22Rv1 (cell line): Measurements from ENCODE around the gene ATRN.

Experiments
- H3K27ac ChIP-seq: fragments of 450-650 bp; 2 replicates; pipeline ENCODE4 v1.5.1; 2017
- CTCF ChIP-seq: fragments of 450-650 bp; IDR thresholded peaks from 2 replicates; pipeline ENCODE4 v1.5.1; 2017; ENCODE audit warnings: mild to moderate bottlenecking
- ZFX ChIP-seq: fragments of 450-650 bp; IDR thresholded peaks from 2 replicates; pipeline ENCODE4 v1.6.1; 2017; ENCODE audit warnings: antibody characterized with exemption, borderline replicate concordance

The ATRN gene

GRCh38 chr20:3559231-3559630 lies 88.4 kb downstream of the ATRN start:
- no peak for TF ChIP-seq ZFX
- TF ChIP-seq CTCF = no peak
- H3K27ac ChIP-seq = no peak overlapping the region

- no peak overlapping the region for H3K27ac ChIP-seq
- TF ChIP-seq ZFX (no peak), CTCF (no peak)
Measured at GRCh38 chr20:3559637-3560036, 88.8 kb downstream of the ATRN start.

GRCh38 chr20:3560162-3560561 lies 89.3 kb downstream of the ATRN start:
- TF ChIP-seq ZFX (no peak), CTCF (no peak)
- H3K27ac ChIP-seq = no peak overlapping the region

- TF ChIP-seq CTCF (no peak), ZFX (no peak)
- H3K27ac ChIP-seq = no peak overlapping the region
Measured at GRCh38 chr20:3560578-3560977, 89.8 kb downstream of the ATRN start.

- TF ChIP-seq ZFX (no peak), CTCF (no peak)
- H3K27ac ChIP-seq = no peak overlapping the region
Measured at GRCh38 chr20:3563133-3563532, 92.3 kb downstream of the ATRN start.

GRCh38 chr20:3563548-3564177 lies 92.8 kb downstream of the ATRN start:
- H3K27ac ChIP-seq = no peak overlapping the region
- peak; percentile 88 for TF ChIP-seq CTCF
- no peak for TF ChIP-seq ZFX

- no peak overlapping the region for H3K27ac ChIP-seq
- no peak for TF ChIP-seq CTCF
- TF ChIP-seq ZFX = no peak
Measured at GRCh38 chr20:3565851-3566250, 95.0 kb downstream of the ATRN start.
